Peyer's patch (tissue), 4 donors: Measurements from ENCODE around the gene CSMD2.

ENCODE experiments used
- CTCF ChIP-seq, 6 experiments: fragments of 450-650 bp in 4 of 6; fragments of 200-600 bp in 2 of 6; sonication (generic) in 1 of 6; IDR thresholded peaks; one replicate each; pipeline ENCODE4 v1.5.1; 2017 to 2019; ENCODE audit warnings: antibody characterized with exemption in 6 of 6, mild to moderate bottlenecking in 3 of 6, moderate library complexity in 1 of 6
- POLR2A ChIP-seq, 2 donors: fragments of 450-650 bp; IDR thresholded peaks; one replicate each; pipeline ENCODE4 v1.5.1; 2017; ENCODE audit warnings: antibody characterized with exemption in 2 of 2, mild to moderate bottlenecking in 2 of 2, moderate library complexity in 2 of 2

DNA sequence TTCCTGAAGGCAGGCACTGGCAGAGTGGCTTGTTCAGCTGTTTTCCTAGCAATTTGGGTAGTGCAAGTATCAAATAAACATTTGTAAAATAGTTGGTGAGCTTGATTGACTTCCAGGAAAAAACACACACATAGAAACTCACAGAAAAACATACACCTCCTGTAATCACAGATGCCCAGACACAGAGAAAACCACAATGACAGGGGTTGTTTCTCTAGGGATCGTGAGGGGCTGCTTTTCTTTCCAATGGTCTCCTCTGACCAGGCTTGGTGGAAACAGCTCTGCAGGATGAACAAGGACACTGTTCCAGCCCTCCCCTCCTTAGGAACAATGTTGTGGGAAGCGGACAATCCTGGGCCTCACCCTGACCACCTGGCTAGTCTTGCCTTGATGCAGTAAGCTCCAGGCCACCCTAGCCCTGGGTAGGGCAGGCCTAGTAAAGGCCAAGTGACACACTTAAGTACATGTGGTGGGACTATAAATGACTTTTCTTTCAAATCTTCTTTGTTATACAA, 443.7 kb downstream of the CSMD2 start:
- TF ChIP-seq CTCF (IDR thresholded peaks at IDR 0.05) (no peak), POLR2A (IDR thresholded peaks at IDR 0.05) (no peak)
